NCI-H2196 treated with DMSO at 0.1 percent for 48 hours (cell line): ENCODE data around the gene SCO1.
"Not testable (repeated sequence)": the region's sequence is repeated elsewhere in the genome, so short reads cannot be mapped to it uniquely, and the experiment has no call there.

ENCODE experiments used
- DNase-seq: peaks from one replicate; lab custom pipeline; 2025; ENCODE audit not compliant: unreplicated experiment; lab: John Stamatoyannopoulos, UW

The SCO1 gene

GRCh38 chr17:10697092-10698081 lies at the start of gene SCO1, which contains the start of gene ADPRM:
SCO1 (minus strand) TSS chr17:10697533; CDS start chr17:10697507, 26 bp downstream.
ADPRM (plus strand) TSS chr17:10697594; CDS start chr17:10704927, 7,333 bp downstream.
- DNase-seq: peak; percentile 67

- DNase-seq: no peak
These were observed 47.9 kb upstream of the SCO1 start for GRCh38 chr17:10745231-10745630.

- no peak for DNase-seq
These were observed 47.2 kb upstream of the SCO1 start for GRCh38 chr17:10744501-10745000.

- DNase-seq: no peak
These were observed 46.1 kb upstream of the SCO1 start for GRCh38 chr17:10743316-10744009.

- no peak for DNase-seq
These were observed 45.1 kb upstream of the SCO1 start for GRCh38 chr17:10742431-10742830.

- no peak for DNase-seq
These were observed 44.2 kb upstream of the SCO1 start for GRCh38 chr17:10741416-10742135.

- no peak for DNase-seq
These were observed 42.1 kb upstream of the SCO1 start for GRCh38 chr17:10739386-10739785.

GRCh38 chr17:10738521-10739258 lies 41.4 kb upstream of the SCO1 start:
- no peak for DNase-seq

GRCh38 chr17:10737736-10738135 lies 40.4 kb upstream of the SCO1 start:
- no peak for DNase-seq

- DNase-seq: peak; percentile 23
These were observed 39.9 kb upstream of the SCO1 start for GRCh38 chr17:10737168-10737622.

GRCh38 chr17:10735821-10736220 lies 38.5 kb upstream of the SCO1 start:
- no peak for DNase-seq

GRCh38 chr17:10735251-10735650 lies 37.9 kb upstream of the SCO1 start:
- DNase-seq: no peak

- DNase-seq: no peak
These were observed 36.3 kb upstream of the SCO1 start for GRCh38 chr17:10733666-10734065.

- not testable (repeated sequence) for DNase-seq
These were observed 34.8 kb upstream of the SCO1 start for GRCh38 chr17:10732121-10732520.

GRCh38 chr17:10731408-10731879 lies 34.1 kb upstream of the SCO1 start:
- DNase-seq: no peak

- DNase-seq: not testable (repeated sequence)
These were observed 32.9 kb upstream of the SCO1 start for GRCh38 chr17:10730247-10730646.

GRCh38 chr17:10729334-10730193 lies 32.2 kb upstream of the SCO1 start, which contains the start of gene TMEM220:
TMEM220 (minus strand) TSS chr17:10730023; CDS start chr17:10729851, 172 bp downstream.
- DNase-seq: no peak

- no peak for DNase-seq
These were observed 31.1 kb upstream of the SCO1 start for GRCh38 chr17:10728331-10728892.

- DNase-seq: no peak
These were observed 29.9 kb upstream of the SCO1 start for GRCh38 chr17:10727192-10727591.
